PC-9 (cell line): ENCODE results near the gene COA5. TPM values are rescaled to one million over a fixed set of nuclear protein-coding genes. Genes with fewer than 3 reads are reported as not detected.

ENCODE experiments used
- BruUV-seq: library from RNA; stranded (reverse); fragments of 400-500 nt; replicated peaks from 2 replicates; lab custom pipeline; 2021; lab: Mats Ljungman, UMichigan
- CTCF ChIA-PET: fragments of 300-600 bp; sonication (Branson Sonifier 250); formaldehyde crosslinking; loops from one replicate; lab custom pipeline; 2022; ENCODE audit warnings: antibody characterized with exemption; lab: Charles Lee
- POLR2A ChIA-PET: fragments of 300-600 bp; sonication (Branson Sonifier 250); formaldehyde crosslinking; loops from one replicate; lab custom pipeline; 2022; ENCODE audit warnings: antibody characterized with exemption; ENCODE audit not compliant: unreplicated experiment; lab: Charles Lee
- DNase-seq, 2 experiments: peaks; one replicate each; pipeline versions ENCODE4 v3.0.0 to v3.0.0-alpha.2; 2015 to 2022; ENCODE audit warnings: mixed read lengths in 1 of 2
- H2AFZ ChIP-seq: fragments of 200-600 bp; sonication (generic); 2 replicates; pipeline ENCODE4 v1.8.1; 2017; ENCODE audit warnings: antibody characterized with exemption
- H3F3A ChIP-seq: fragments of 200-600 bp; sonication (generic); 2 replicates; pipeline ENCODE4 v1.8.1; 2017; ENCODE audit warnings: antibody characterized with exemption, mild to moderate bottlenecking, low read depth; ENCODE audit not compliant: insufficient read depth
- H3K27ac ChIP-seq: fragments of 200-600 bp; sonication (generic); 2 replicates; pipeline ENCODE4 v1.6.1; 2016; ENCODE audit warnings: mixed run types
- H3K27me3 ChIP-seq: fragments of 200-600 bp; sonication (generic); 2 replicates; pipeline ENCODE4 v1.6.1; 2016; ENCODE audit warnings: low read depth, mixed run types; ENCODE audit not compliant: insufficient read depth
- H3K36me3 ChIP-seq: fragments of 200-600 bp; sonication (generic); 2 replicates; pipeline ENCODE4 v1.6.1; 2016; ENCODE audit warnings: low read depth, mixed run types
- H3K4me1 ChIP-seq: fragments of 200-600 bp; sonication (generic); replicated peaks from 2 replicates; pipeline ENCODE4 v1.6.1; 2016; ENCODE audit warnings: mixed run types; ENCODE audit not compliant: insufficient read depth
- H3K4me2 ChIP-seq: fragments of 200-600 bp; sonication (generic); 2 replicates; pipeline ENCODE4 v1.6.1; 2017; ENCODE audit warnings: mixed run types
- H3K4me3 ChIP-seq: fragments of 200-600 bp; sonication (generic); 2 replicates; pipeline ENCODE4 v1.6.1; 2016; ENCODE audit warnings: mixed run types
- H3K79me2 ChIP-seq: fragments of 200-600 bp; sonication (generic); 2 replicates; pipeline ENCODE4 v1.6.1; 2017; ENCODE audit warnings: low read depth, mixed run types
- H3K9me2 ChIP-seq: fragments of 200-600 bp; sonication (generic); 2 replicates; pipeline ENCODE4 v1.8.1; 2017; ENCODE audit warnings: mild to moderate bottlenecking; ENCODE audit not compliant: insufficient read depth
- H3K9me3 ChIP-seq: fragments of 200-600 bp; sonication (generic); 2 replicates; pipeline ENCODE4 v1.8.1; 2016; ENCODE audit warnings: low read depth; ENCODE audit not compliant: insufficient read depth
- H4K20me1 ChIP-seq: fragments of 200-600 bp; sonication (generic); 2 replicates; pipeline ENCODE4 v1.8.1; 2017; ENCODE audit not compliant: insufficient read depth
- EZH2 ChIP-seq: fragments of 200-600 bp; sonication (generic); IDR thresholded peaks from 2 replicates; pipeline ENCODE4 v1.8.0; 2017; ENCODE audit warnings: antibody characterized with exemption, low read depth
- intact Hi-C: fragments of 100-400 bp; cut with micrococcal nuclease; formaldehyde crosslinking; loops from one replicate; pipeline ENCODE4 v1.10.0; 2022; ENCODE audit not compliant: unreplicated experiment
- total RNA-seq: library from RNA; stranded (reverse); gene quantifications from 2 replicates; pipeline ENCODE4 v1.2.3, GENCODE V29; 2021
- TF ChIP-seq, protein P1 (sequence below): fragments of 200-600 bp; sonication (generic); conservative IDR thresholded peaks from 2 replicates; pipeline ENCODE4 v1.6.1; 2017; ENCODE audit warnings: mixed run types, antibody characterized with exemption, mild to moderate bottlenecking, moderate library complexity

The COA5 gene
- total RNA-seq, 1 experiment from 2014 or later: 43.6 TPM

GRCh38 chr2:98615481-98615880, 7.2 kb upstream of the COA5 start:
- POLR2A ChIA-PET: no interaction called here
- TF ChIP-seq, protein P1, sequence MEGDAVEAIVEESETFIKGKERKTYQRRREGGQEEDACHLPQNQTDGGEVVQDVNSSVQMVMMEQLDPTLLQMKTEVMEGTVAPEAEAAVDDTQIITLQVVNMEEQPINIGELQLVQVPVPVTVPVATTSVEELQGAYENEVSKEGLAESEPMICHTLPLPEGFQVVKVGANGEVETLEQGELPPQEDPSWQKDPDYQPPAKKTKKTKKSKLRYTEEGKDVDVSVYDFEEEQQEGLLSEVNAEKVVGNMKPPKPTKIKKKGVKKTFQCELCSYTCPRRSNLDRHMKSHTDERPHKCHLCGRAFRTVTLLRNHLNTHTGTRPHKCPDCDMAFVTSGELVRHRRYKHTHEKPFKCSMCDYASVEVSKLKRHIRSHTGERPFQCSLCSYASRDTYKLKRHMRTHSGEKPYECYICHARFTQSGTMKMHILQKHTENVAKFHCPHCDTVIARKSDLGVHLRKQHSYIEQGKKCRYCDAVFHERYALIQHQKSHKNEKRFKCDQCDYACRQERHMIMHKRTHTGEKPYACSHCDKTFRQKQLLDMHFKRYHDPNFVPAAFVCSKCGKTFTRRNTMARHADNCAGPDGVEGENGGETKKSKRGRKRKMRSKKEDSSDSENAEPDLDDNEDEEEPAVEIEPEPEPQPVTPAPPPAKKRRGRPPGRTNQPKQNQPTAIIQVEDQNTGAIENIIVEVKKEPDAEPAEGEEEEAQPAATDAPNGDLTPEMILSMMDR: no peak; the same call in 1 of the 2 replicates
- no peak for TF ChIP-seq EZH2

GRCh38 chr2:98614024-98614739, 5.9 kb upstream of the COA5 start:
- Histone ChIP-seq H3K27ac (no peak overlapping the region), H3F3A (peaks cover 3% of the 10 kb centered on the region; the same call in 1 of the 2 replicates), H3K79me2 (peaks cover 24% of the 10 kb centered on the region), H3K4me1 (peaks cover 14% of the 10 kb centered on the region), H3K9me2 (no peaks in the 10 kb centered on the region), H4K20me1 (peaks cover 13% of the 10 kb centered on the region), H3K36me3 (peaks cover 57% of the 10 kb centered on the region), H3K4me3 (no peak overlapping the region), H3K4me2 (no peak overlapping the region), H3K9me3 (no peaks in the 10 kb centered on the region), H3K27me3 (no peaks in the 10 kb centered on the region), H2AFZ (no peak overlapping the region)
- no peak for DNase-seq
- TF ChIP-seq, protein P1: no peak
- TF ChIP-seq EZH2: no peak
- intact Hi-C loops: no loop called here
- BruUV-seq: no TSS peak
- POLR2A ChIA-PET: interaction anchor here (0.5 to 0.7 kb wide), 3 partner anchors 27 to 969 kb away, joined by 3 to 4 read pairs (median 3); no protein-coding TSS in a partner anchor
- CTCF ChIA-PET: no interaction called here

More at GRCh38 chr2:98615481-98615880, 7.2 kb upstream of the COA5 start:
- Histone ChIP-seq H3K27me3 (no peaks in the 10 kb centered on the region), H3K4me2 (no peak overlapping the region), H3K4me3 (no peak overlapping the region), H3K79me2 (peaks cover 11% of the 10 kb centered on the region), H3F3A (peaks cover 3% of the 10 kb centered on the region; the same call in 1 of the 2 replicates), H3K9me3 (no peaks in the 10 kb centered on the region), H3K27ac (no peak overlapping the region), H2AFZ (no peak overlapping the region), H3K4me1 (peaks cover 3% of the 10 kb centered on the region), H3K9me2 (no peaks in the 10 kb centered on the region), H3K36me3 (peaks cover 51% of the 10 kb centered on the region), H4K20me1 (peaks cover 13% of the 10 kb centered on the region)
- no TSS peak for BruUV-seq
- DNase-seq: no peak
- CTCF ChIA-PET: no interaction called here
- intact Hi-C loops: no loop called here

DNA sequence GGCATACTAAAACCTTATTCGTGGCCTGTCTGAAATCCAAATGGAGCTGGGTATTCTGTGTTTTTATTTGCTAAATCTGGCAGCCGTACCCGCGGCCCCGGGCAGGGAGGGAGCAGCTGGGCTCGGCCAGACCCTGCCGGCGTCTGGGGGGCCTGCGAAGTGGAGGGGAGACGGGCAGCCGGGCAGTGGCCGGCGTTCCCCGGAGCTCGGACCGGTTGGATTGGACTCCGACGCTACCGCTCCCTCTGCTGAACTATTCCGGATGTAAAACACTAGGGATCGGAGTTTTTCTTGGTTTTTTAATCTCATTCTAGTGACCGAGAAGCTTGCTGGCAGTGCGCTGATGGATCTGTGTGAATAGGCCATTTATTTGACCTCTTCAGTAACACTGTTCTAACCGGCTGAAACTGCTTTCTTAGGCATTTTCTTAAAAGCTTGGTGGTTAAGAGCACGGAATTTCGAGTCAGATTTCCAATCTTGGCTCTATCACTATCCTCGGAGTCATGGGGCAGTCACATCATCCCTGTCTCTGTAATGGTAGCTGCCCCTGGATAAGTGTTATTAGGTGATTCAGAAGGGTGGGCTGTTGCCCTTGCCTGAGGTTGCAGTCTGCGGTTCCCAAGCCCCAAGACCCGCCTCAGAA, 771 bp upstream of the COA5 start:
- TSS peak; percentile 46 for BruUV-seq
- CTCF ChIA-PET: interaction anchor here (0.8 kb wide), 1 partner anchor 856 kb away, joined by 4 read pairs; no protein-coding TSS in a partner anchor
- intact Hi-C loops: loop anchor here (5.0 to 10.0 kb wide), 2 partner anchors 458 to 894 kb away; partner anchors contain the start of gene ZAP70

More for the DNA sequence above, 771 bp upstream of the COA5 start:
- TF ChIP-seq EZH2: no peak
- TF ChIP-seq, protein P1: 0 out of 2 replicates have a peak, but pooled peaks have one; percentile 11
- H4K20me1 ChIP-seq: peaks cover 3% of the 10 kb centered on the region; the same call in 1 of the 2 replicates
- DNase-seq: peak in 1 of 2 experiments; percentile 31
- H3K79me2 ChIP-seq: peaks cover 65% of the 10 kb centered on the region
- H2AFZ ChIP-seq: peak overlapping the region; percentile 93
- H3K9me2 ChIP-seq: no peaks in the 10 kb centered on the region
- POLR2A ChIA-PET: interaction anchor here (0.5 to 0.7 kb wide), 2 partner anchors 13 to 1020 kb away, joined by 5 to 9 read pairs; no protein-coding TSS in a partner anchor
- H3K27ac ChIP-seq: peak overlapping the region; percentile 70
- peaks cover 5% of the 10 kb centered on the region; the same call in 1 of the 2 replicates for H3F3A ChIP-seq
- no peaks in the 10 kb centered on the region for H3K9me3 ChIP-seq
- H3K4me2 ChIP-seq: peak overlapping the region; percentile 96
- peaks cover 34% of the 10 kb centered on the region for H3K36me3 ChIP-seq
- peak overlapping the region; percentile 77 for H3K4me3 ChIP-seq
- H3K4me1 ChIP-seq: peaks cover 25% of the 10 kb centered on the region
- H3K27me3 ChIP-seq: no peaks in the 10 kb centered on the region
